NCI-H82 treated with DMSO at 0.1 percent for 48 hours (cell line): ENCODE results near the gene CEACAM8.
"Not testable (repeated sequence)": the region's sequence is repeated elsewhere in the genome, so short reads cannot be mapped to it uniquely, and the experiment has no call there.

Experiments
- DNase-seq: peaks from one replicate; lab custom pipeline; 2025; ENCODE audit not compliant: unreplicated experiment; lab: John Stamatoyannopoulos, UW

Gene CEACAM8

GRCh38 chr19:42573642-42574041 is 21.1 kb downstream of the CEACAM8 start:
- DNase-seq: no peak

- DNase-seq: no peak
Observed at GRCh38 chr19:42571116-42571515, 23.6 kb downstream of the CEACAM8 start.

- no peak for DNase-seq
Observed at GRCh38 chr19:42569193-42569592, 25.5 kb downstream of the CEACAM8 start.

- no peak for DNase-seq
Observed at GRCh38 chr19:42568006-42568405, 26.7 kb downstream of the CEACAM8 start.

- no peak for DNase-seq
Observed at GRCh38 chr19:42567567-42567966, 27.2 kb downstream of the CEACAM8 start.

- no peak for DNase-seq
Observed at GRCh38 chr19:42563352-42564210, 31.1 kb downstream of the CEACAM8 start.

- no peak for DNase-seq
Observed at GRCh38 chr19:42561512-42561911, 33.2 kb downstream of the CEACAM8 start.

- DNase-seq: no peak
Observed at GRCh38 chr19:42560731-42561130, 34.0 kb downstream of the CEACAM8 start.

- no peak for DNase-seq
Observed at GRCh38 chr19:42558450-42559150, 36.1 kb downstream of the CEACAM8 start.

- DNase-seq: not testable (repeated sequence)
Observed at GRCh38 chr19:42557386-42557871, 37.3 kb downstream of the CEACAM8 start.

- DNase-seq: no peak
Observed at GRCh38 chr19:42555801-42556200, 38.9 kb downstream of the CEACAM8 start.

- DNase-seq: no peak
Observed at GRCh38 chr19:42555317-42555716, 39.4 kb downstream of the CEACAM8 start.

GRCh38 chr19:42554046-42554575 is 40.6 kb downstream of the CEACAM8 start:
- DNase-seq: no peak

- DNase-seq: no peak
Observed at GRCh38 chr19:42553292-42554045, 41.3 kb downstream of the CEACAM8 start.

GRCh38 chr19:42552086-42553065 is 42.3 kb downstream of the CEACAM8 start:
- no peak for DNase-seq

- DNase-seq: not testable (repeated sequence)
Observed at GRCh38 chr19:42550521-42550920, 44.2 kb downstream of the CEACAM8 start.

GRCh38 chr19:42549067-42549466 is 45.7 kb downstream of the CEACAM8 start:
- DNase-seq: not testable (repeated sequence)

GRCh38 chr19:42548552-42548951 is 46.2 kb downstream of the CEACAM8 start:
- DNase-seq: no peak

- DNase-seq: no peak
Observed at GRCh38 chr19:42547929-42548328, 46.8 kb downstream of the CEACAM8 start.
